Heart left ventricle (tissue), 16 donors: Measurements from ENCODE around the gene SLC29A2. TPM values are rescaled to one million over a fixed set of nuclear protein-coding genes. Genes with fewer than 3 reads are reported as not detected.

Experiments used
- ATAC-seq, 4 donors: fragments of 200-7000 bp; cut with Tn5 transposase; one replicate each; pipeline ENCODE4 v1.9.1; 2020 to 2022; ENCODE audit warnings: moderate library complexity in 4 of 4, mild to moderate bottlenecking in 3 of 4, moderate number of reproducible peaks in 1 of 4
- DNase-seq, 5 donors: peaks; one replicate each; pipeline ENCODE4 v3.0.0-alpha.2; 2020
- H3K27ac ChIP-seq, 12 donors: fragments of 200-600 bp; sonication (generic) in 4 of 12; one replicate each; pipeline versions ENCODE4 v1.5.0 to v1.8.0; 2016 to 2022; ENCODE audit warnings: mild to moderate bottlenecking in 2 of 12
- H3K27me3 ChIP-seq, 9 donors: fragments of 200-600 bp; sonication (generic) in 2 of 9; one replicate each; pipeline versions ENCODE4 v1.5.1 to v1.8.0; 2016 to 2022; ENCODE audit warnings: mild to moderate bottlenecking in 3 of 9
- H3K36me3 ChIP-seq, 9 donors: fragments of 200-600 bp; sonication (generic) in 2 of 9; one replicate each; pipeline versions ENCODE4 v1.5.0 to v1.8.0; 2018 to 2022; ENCODE audit warnings: mild to moderate bottlenecking in 2 of 9
- H3K4me1 ChIP-seq, 12 donors: fragments of 200-600 bp; sonication (generic) in 4 of 12; one replicate each; pipeline versions ENCODE4 v1.5.0 to v1.8.0; 2016 to 2022; ENCODE audit warnings: mild to moderate bottlenecking in 3 of 12
- H3K4me3 ChIP-seq, 12 donors: fragments of 200-600 bp; sonication (generic) in 4 of 12; one replicate each; pipeline versions ENCODE4 v1.5.0 to v1.8.0; 2017 to 2022; ENCODE audit warnings: mild to moderate bottlenecking in 9 of 12, moderate library complexity in 4 of 12
- H3K9me3 ChIP-seq, 12 donors: fragments of 200-600 bp; sonication (generic) in 4 of 12; one replicate each; pipeline versions ENCODE4 v1.5.0 to v1.8.0; 2016 to 2022; ENCODE audit warnings: mild to moderate bottlenecking in 1 of 12
- POLR2A ChIP-seq, 2 donors: fragments of 450-650 bp; IDR thresholded peaks; one replicate each; pipeline ENCODE4 v1.6.1; 2017; ENCODE audit warnings: antibody characterized with exemption in 2 of 2, mild to moderate bottlenecking in 2 of 2, moderate library complexity in 2 of 2
- WGBS, 4 donors: extraction: QIAGEN DNeasy Blood & Tissue Kit in 2 of 4; methylation state at CpG; one replicate each; pipeline versions ENCODE4 v1.1.5 to v1.1.7; 2013 to 2018; 5-methylcytosine and 5-hydroxymethylcytosine counted together
- intact Hi-C, 10 donors: fragments of 100-400 bp; cut with DNase I; formaldehyde crosslinking; loops; one replicate each; pipeline versions ENCODE4 v1.11.1 to v1.14.2; 2022
- polyA plus RNA-seq, 2 donors: library from polyadenylated mRNA; stranded (reverse); fragments of 200-250 nt; gene quantifications; one replicate each; pipeline ENCODE4 v1.2.3, GENCODE V29; 2013
- total RNA-seq, 9 donors: library from RNA; depleted of rRNA in 2 of 9; stranded (reverse); fragments of >200 nt in 2 of 9; fragmentation: NEBNext Ultra II Directional in 3 of 9; extraction: Animal tissue kit (Norgen Biotek cat#: 25700) in 3 of 9; gene quantifications; one replicate each; pipeline versions ENCODE4 v1.1.0 to v1.2.4, GENCODE V29; 2016 to 2023
- TF ChIP-seq, protein P1 (sequence below), 12 donors: fragments of 200-600 bp; sonication (generic) in 4 of 12; IDR thresholded peaks; one replicate each; pipeline versions ENCODE4 v1.5.0 to v1.8.0; 2018 to 2022; ENCODE audit warnings: antibody characterized with exemption in 12 of 12, mild to moderate bottlenecking in 5 of 12
- donor health status: ischemic (EF 13 %, LVEDD 7.1; RV severe dilation, severe dysfunction).
- donor health status: healthy with polysubstance abuse.
- donor health status: DM: no; HTN: yes; CAD: no.
- donor health status: DM: no; HTN: no; CAD: no.
- donor health status: ischemic (EF 25% LVEDD 6.9; RV normal size, moderate dysfunction).
- donor health status: ischemic (EF 25% LVEDD 5.7; RV mildly dilated, moderate dysfunction).
- donor health status: healthy.
- donor health status: DM: yes; HTN: yes; CAD: no.
- donor health status: ischemic (EF 35%, LVEDD 5.7; RV mildly dilated, moderate dysfunction).
- donor health status: nonischemic (EF 11% LVEDD 7.7; RV severe dilation, severe dysfunction).
- donor health status: DM: yes; HTN: yes; CAD: no.
- donor health status: PGD.
- donor health status: ischemic (EF 29% LVEDD 5.4; RV normal size, mild dysfunction).
- donor health status: nonischemic (EF 23%, LVEDD 6.1; RV moderate dilation, normal function).

The SLC29A2 gene
- total and polyA plus RNA-seq, 11 donors = 6.8 to 30.9 (median 13.1) TPM

DNA sequence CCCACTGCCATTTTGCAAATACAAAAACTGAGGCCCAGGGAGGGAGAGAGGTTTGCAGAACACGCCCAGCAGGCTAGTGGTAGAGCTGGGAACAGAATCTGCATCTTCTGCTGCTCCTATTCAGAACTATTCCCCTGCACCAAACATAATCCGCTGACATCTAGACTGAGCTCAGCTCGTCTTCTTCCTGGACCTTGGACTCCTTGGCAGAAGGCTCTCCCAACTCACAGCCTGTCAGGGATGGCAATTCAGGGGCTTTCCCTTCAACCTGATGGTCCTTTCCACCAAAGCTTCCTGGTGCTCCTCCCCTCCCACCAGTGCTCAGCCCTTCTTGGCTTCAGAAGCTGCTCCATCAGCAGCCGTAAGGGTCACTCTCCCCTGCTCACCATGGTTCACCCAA, 39.8 kb upstream of the SLC29A2 start:
- ATAC-seq (no peak), DNase-seq (no peak)
- TF ChIP-seq, protein P1, sequence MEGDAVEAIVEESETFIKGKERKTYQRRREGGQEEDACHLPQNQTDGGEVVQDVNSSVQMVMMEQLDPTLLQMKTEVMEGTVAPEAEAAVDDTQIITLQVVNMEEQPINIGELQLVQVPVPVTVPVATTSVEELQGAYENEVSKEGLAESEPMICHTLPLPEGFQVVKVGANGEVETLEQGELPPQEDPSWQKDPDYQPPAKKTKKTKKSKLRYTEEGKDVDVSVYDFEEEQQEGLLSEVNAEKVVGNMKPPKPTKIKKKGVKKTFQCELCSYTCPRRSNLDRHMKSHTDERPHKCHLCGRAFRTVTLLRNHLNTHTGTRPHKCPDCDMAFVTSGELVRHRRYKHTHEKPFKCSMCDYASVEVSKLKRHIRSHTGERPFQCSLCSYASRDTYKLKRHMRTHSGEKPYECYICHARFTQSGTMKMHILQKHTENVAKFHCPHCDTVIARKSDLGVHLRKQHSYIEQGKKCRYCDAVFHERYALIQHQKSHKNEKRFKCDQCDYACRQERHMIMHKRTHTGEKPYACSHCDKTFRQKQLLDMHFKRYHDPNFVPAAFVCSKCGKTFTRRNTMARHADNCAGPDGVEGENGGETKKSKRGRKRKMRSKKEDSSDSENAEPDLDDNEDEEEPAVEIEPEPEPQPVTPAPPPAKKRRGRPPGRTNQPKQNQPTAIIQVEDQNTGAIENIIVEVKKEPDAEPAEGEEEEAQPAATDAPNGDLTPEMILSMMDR (IDR thresholded peaks at IDR 0.05) = no peak
- TF ChIP-seq POLR2A (IDR thresholded peaks at IDR 0.05) = no peak
- Histone ChIP-seq H3K4me3 (no peak overlapping the region), H3K9me3 (no peaks in the 10 kb centered on the region), H3K36me3 (no peaks in the 10 kb centered on the region), H3K27ac (peak overlapping the region in 1 of 12 donors; percentile 82), H3K27me3 (peaks cover 0 to 13% (median 0%) of the 10 kb centered on the region in 9 donors), H3K4me1 (peaks cover 0 to 17% (median 7%) of the 10 kb centered on the region in 12 donors)
- intact Hi-C loops = loop anchor here in 1 of 10 donors (5.0 to 10.0 kb wide), 2 partner anchors 266 to 423 kb away; partner anchors contain the start of gene RBM4B
- 68 to 80% (median 73%) methylated on average over 3 to 4 of the region's 4 CpGs for WGBS, 4 donors

DNA sequence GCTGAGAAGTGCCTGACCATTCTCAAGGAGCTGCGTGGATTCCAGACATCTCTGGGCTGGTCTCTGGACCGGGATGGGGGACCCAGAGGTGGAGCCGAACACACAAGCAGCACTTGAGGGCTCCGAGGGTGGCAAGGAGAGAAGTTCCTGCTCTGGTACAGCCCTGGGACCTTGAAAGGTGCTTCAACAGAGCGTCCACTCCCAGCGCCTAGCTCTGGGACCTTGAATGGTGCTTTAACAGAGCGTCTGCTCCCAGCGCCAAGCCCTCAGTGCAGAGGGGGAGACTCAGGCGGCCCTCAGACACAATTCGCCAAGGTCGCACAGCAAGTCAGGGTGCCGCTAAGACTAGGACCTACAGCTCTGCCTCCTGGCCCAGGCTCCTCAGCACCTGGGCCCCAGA, 38.6 kb upstream of the SLC29A2 start:
- H3K4me3 ChIP-seq = no peak overlapping the region

DNA sequence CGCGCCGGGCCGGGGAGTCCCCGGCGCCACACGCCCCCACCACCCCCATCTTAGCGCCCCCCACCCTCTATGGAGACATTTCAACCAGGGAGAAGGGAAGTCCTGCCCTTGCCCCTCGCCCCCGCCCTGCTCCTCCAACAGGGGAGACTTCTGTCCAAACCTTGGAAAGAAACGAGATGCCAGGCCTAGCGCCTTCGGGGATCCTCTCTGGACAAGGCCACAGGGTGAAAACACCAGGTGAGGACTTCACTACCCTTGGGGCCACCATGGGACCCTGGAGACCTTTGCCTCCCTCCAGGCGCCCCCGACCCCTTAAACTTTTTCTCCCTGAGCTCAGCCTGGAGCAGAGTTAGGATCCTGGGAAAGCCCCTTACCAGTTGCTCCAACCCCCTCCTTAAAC, 37.7 kb upstream of the SLC29A2 start:
- Histone ChIP-seq H3K9me3 (no peaks in the 10 kb centered on the region), H3K27ac (peak overlapping the region in 4 of 12 donors; percentile 13 to 82 (median 24)), H3K4me3 (peak overlapping the region in 10 of 12 donors; percentile 10 to 63 (median 51)), H3K4me1 (peaks cover 0 to 11% (median 7%) of the 10 kb centered on the region in 12 donors), H3K27me3 (peaks cover 0 to 18% (median 0%) of the 10 kb centered on the region in 9 donors), H3K36me3 (no peaks in the 10 kb centered on the region)
- DNase-seq (no peak), ATAC-seq (no peak)
- intact Hi-C loops = loop anchor here (1.0 to 10.0 kb wide), 11 partner anchors 20 to 426 kb away; partner anchors contain the start of gene RBM4B (in 5 of the 10)
- WGBS, 4 donors = 19 to 47% (median 32%) methylated on average over 6 to 15 of the region's 15 CpGs
- TF ChIP-seq, protein P1 (IDR thresholded peaks at IDR 0.05) = no peak
- TF ChIP-seq POLR2A (IDR thresholded peaks at IDR 0.05) = no peak

More for the DNA sequence above, 38.6 kb upstream of the SLC29A2 start:
- intact Hi-C loops = loop anchor here in 1 of 10 donors (5.0 to 10.0 kb wide), 2 partner anchors 267 to 425 kb away; partner anchors contain the start of gene RBM4B
- WGBS, 4 donors = 85 to 95% (median 87%) methylated on average over 12 of the region's 12 CpGs
- peak overlapping the region in 1 of 12 donors; percentile 82 for H3K27ac ChIP-seq
- ATAC-seq (no peak), DNase-seq (no peak)
- no peaks in the 10 kb centered on the region for H3K9me3 ChIP-seq
- H3K4me1 ChIP-seq = peaks cover 0 to 11% (median 7%) of the 10 kb centered on the region in 12 donors
- peaks cover 0 to 22% (median 0%) of the 10 kb centered on the region in 9 donors for H3K27me3 ChIP-seq
- no peaks in the 10 kb centered on the region for H3K36me3 ChIP-seq
- TF ChIP-seq, protein P1 (IDR thresholded peaks at IDR 0.05) = no peak
- TF ChIP-seq POLR2A (IDR thresholded peaks at IDR 0.05) = no peak

DNA sequence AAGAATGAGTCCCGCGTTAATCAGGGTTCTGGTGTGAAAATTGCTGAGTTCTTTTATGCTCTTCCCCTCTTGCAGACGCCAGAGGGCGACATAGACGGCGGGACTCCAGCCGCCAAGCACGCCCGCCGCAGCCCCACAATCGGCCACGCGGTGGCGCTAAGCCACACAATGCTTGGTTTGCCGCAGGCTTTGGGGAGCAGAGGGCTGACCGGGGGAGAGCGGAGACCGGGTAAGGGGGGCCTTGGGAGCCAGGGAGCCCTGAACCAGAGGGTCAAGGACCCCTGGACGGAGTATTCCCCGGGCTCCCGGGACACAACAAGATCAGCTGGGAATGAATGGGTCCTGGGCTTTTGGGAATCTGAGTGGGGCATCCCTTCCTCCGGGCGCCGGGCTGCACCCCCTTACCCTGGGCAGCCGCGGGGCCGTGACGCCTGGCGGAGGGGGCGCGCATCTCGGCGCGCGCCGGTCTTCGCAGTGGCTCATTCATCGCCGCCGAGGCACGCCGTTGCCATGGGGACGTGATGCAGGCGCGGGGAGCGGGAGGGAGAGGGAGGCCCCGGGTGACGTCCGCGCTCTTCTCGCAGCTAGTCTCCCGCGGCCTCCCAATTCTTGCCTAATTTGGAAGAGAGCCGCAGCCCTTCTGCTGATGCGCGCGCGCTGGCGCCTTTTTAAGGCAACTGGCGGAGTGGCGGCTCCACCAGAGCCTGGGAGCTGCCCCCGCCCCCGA, 37.1 kb upstream of the SLC29A2 start:
- whole genome bisulfite sequencing, 4 donors = 0 to 1% (median 1%) methylated on average over 2 to 63 of the region's 63 CpGs
- Histone ChIP-seq H3K4me1 (peaks cover 0 to 11% (median 7%) of the 10 kb centered on the region in 12 donors), H3K9me3 (no peaks in the 10 kb centered on the region), H3K27ac (peak overlapping the region in 5 of 12 donors; percentile 13 to 82 (median 46)), H3K36me3 (no peaks in the 10 kb centered on the region), H3K4me3 (peak overlapping the region in 11 of 12 donors; percentile 10 to 63 (median 51)), H3K27me3 (peaks cover 0 to 18% (median 0%) of the 10 kb centered on the region in 9 donors)
- intact Hi-C loops = loop anchor here (1.0 to 10.0 kb wide), 12 partner anchors 20 to 426 kb away; partner anchors contain the start of gene RBM4B (in 5 of the 10)
- peak; percentile 85 to 92 (median 88) for DNase-seq
- ATAC-seq = peak; percentile 34 to 97 (median 91)
- TF ChIP-seq POLR2A (IDR thresholded peaks at IDR 0.05) = no peak
- TF ChIP-seq, protein P1 (IDR thresholded peaks at IDR 0.05) = peak in 11 of 12 donors; percentile 100
